HG02798 (cell line): ENCODE results near the gene ASPDH.
"Not testable (repeated sequence)": the region's sequence is repeated elsewhere in the genome, so short reads cannot be mapped to it uniquely, and the experiment has no call there.

Source experiments
- ATAC-seq: cut with Tn5 transposase; IDR thresholded peaks from one replicate; pipeline ENCODE4 v1.9.1; 2021; ENCODE audit warnings: mild to moderate bottlenecking; ENCODE audit not compliant: unreplicated experiment, poor library complexity

The ASPDH gene

DNA sequence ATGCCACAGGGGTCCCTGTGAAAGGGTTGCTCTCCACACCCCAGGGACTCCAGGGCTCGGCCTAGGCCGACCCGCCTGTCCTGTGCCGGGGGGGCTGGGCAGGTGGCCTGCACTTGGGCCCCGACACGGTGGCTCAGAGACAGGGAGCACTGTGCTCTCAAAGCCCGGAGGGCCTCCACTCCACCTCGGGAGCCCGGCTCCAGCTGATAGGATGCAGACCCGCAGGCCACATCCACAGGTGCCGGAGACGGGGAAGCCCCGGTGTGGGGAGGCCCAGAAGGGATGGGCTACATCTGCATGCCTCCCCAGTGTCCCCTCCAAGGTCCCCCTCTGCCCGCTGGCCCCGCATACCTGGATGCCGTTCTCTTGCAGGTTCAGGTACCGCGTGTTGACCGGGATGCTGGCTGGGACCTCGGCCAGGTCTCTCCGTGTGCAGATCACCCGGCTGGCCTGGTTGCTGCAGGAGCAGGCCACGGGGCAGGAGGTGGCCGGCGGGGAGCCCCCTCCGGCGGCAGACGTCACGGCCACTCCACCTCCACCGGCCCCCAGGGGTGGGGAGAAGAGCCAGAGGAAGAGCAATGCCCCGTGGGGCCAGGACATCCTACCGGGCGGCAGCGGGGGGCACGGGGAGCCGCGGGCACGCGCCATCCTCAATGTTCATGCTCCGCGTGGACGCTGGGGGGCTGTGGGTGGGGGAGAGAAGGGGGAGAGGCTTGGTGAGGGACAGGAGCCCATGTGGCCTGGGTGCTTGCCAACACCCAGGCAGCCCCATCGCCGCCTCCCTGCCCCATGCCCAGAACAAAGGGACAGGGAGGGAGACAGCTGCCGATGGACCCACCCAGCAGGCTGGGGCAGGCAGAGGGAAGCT is 34.7 kb upstream of the ASPDH start:
- no peak for ATAC-seq

DNA sequence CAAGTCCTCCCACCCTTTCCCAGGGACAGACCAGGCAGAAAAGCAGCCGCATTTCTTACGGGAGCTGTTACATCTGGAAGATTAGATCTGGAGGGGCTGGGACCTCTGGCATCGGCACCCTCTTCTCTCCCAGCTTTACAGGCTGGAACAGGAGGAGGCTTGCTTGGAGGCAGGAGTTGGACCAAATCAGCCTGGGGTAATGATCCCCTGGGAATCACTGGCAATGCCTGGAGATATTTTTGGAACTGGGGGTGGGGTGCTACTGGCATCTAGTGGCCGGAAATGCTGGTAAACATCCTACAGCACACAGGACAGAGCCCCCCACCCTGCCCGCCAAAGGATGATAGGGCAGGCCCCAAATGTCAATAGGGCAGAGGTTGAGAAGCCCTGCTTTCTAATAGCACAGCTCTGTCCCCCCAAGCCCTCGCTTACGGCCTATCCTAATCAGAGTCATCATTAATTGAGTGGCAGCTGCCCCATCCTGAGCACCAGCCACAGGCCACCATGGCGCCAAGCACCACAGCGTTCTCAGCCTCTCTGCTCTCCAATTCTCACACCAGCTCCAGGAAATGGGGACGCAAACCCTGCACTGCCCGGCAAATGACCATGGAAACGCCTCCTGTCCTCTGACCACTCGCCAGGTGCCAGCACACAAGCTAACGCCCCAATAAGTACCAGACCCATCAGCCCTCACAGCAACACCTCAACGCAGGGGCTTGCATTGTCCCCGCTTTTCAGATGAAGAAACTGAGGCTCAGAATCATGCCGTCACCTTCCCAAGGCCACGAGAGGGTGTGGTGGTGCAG is 33.9 kb upstream of the ASPDH start:
- no peak for ATAC-seq

DNA sequence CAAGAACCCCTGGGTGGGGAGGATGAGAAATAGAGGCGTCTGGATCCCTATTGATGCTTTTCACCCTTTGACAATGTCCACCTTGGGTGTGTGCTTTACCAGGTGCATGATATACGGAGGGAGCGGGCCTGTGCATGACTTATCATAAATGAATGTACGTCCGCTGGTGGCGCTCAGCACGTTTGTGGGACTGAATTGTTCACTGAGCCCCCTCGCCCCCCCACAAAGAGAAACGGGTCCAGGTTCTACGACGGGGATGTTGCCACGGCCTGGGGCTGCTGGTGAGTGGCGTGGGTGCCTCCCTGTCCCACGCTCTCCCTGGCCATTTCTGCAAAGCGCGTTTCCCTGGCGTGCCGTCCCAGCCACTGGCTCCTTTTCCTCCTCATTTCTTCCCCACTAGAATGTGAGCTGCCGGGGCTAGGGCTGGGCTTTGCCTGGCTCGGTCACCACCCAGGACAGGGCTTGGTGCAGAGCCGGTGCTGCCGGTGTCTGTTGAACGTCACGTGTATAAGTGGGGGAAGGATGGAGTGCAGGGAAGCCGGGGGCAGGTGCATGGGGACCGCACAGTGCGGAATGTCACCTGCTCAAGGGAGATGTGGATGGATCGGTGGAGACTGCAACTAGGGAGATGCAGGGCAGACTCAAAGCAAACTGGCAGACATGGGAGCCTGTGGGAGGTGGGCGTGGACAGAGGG is 33.0 kb upstream of the ASPDH start:
- ATAC-seq: no peak

DNA sequence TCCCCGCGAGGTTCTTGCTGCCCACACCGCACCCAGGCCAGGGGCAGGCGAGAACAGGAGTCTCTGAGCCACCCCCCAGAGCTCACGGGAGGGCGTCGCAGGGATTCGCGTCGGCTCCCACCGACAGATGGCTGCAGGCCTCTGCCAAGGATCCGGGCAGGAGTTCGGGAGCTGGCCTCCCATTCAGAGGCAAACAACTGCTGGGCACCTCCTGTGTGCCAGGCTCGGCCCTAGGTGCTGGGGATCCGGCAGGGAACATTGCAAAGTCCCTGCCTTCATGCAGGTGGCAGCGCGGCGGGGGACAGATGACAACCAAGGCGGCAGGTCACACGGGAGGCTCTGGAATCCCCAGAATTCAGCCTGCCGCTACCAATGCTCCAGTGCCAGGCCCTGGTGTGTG is 29.2 kb upstream of the ASPDH start:
- ATAC-seq: no peak

DNA sequence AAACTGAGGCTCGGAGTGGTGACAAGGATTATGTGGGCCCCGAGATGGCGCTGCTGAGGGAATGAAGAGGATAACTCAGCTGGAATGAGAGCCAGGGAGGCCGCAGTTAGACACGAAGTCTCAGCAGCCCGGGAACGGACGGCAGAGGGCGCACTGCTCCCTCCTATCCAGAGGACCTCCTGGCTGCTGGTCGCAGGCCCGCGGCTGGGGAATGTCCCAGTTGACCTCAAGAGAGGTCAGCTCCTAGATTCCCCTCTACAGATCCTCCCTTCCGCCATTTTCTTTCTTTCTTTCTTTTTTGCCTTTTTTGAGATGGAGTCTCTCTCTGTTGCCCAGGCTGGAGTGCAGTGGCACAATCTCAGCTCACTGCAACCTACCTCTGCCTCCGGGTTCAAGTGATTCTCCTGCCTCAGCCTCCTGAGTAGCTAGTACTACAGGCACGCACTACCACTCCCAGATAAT is 24.1 kb upstream of the ASPDH start:
- ATAC-seq: no peak

DNA sequence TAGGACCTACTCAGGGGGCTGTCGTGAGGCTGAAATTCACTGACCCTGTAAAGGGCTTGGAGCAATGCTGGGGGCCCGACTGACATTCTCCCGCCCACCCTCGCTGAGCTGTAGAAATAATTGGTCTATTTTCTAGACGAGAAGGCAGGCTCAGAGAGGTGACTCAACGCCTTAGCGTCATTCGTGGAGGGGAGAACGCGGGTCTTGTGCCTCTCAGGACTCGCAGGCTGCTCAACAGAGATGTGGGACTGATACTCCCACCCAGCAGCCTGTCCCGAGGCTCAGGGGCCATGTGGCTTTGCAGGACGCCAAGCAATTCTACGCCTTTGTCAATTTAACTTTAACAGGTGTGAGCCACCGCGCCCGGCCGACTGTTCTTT is 23.6 kb upstream of the ASPDH start:
- ATAC-seq: no peak

DNA sequence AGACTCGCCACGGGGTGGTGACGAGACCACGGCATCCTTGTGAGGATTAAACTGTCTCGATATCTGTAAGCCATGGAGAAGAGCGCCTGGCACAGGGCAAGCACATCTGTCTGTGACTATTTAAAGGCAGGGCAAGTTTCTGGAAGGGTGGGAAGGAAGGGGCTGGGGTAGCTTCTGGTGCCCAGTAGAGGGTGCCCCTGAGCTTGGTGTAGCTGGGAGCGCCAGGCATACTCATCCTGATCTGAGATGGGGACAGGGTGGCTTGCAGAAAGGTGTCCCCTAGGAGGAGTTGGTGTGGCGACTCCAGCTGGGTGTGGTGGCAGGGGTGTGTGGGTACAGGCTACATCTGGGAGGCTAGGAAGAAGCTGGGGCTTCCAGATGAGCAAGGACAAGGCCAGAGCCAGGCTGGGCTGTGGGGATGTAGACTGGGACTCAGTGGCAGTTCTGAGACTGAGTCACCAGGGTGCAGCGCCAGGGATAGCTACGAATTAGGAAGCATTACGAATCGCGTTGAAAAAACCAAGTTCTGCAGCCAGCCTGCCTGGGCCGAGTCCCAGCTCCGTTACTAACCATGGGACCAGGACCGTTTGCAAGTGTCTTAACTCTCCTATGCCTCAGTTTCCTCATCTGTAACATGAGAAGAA is 23.1 kb upstream of the ASPDH start:
- ATAC-seq: no peak

DNA sequence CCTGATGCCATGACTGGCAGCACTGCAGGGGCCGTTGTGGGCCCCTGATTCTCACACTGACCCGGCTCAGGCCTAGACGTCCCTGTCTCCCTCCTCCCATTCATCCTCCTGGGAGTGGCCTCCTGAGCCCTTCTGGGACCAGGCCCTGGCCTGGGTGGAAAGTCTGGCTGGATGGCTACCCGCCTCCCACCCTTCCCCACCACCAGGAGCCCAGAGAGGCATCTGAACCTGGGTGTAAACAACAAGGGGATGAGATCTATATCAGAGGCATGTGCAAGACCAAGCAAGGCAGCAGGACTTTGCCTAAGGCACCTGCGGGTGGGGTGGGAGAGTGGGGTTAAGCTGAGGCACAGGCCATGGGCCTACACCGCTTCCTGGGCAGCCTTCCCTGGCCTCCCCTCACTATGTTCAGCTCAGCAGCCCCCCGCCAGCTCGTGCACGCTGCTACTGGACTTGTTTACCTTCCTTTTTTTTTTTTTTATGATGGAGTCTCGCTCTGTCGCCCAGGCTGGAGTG is 22.0 kb upstream of the ASPDH start:
- no peak for ATAC-seq

DNA sequence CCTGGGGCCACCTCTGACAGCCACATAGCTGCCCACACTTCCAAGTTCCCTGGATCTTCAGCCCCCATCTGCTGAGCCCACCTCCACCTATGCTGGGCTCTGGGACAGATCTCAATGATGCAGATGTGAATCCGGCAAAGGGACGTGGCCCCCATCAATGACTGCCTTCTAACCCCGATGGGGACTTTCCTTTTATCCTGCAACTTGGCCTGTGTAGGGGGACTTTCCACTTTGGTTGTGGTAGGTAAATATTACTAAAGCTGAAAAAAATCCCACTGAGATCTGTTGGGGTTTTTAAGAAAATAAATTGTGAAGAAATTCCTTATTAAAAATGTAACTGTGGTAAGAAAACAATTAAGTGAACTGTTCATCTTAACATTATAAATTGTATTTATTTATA is 20.8 kb upstream of the ASPDH start:
- no peak for ATAC-seq

DNA sequence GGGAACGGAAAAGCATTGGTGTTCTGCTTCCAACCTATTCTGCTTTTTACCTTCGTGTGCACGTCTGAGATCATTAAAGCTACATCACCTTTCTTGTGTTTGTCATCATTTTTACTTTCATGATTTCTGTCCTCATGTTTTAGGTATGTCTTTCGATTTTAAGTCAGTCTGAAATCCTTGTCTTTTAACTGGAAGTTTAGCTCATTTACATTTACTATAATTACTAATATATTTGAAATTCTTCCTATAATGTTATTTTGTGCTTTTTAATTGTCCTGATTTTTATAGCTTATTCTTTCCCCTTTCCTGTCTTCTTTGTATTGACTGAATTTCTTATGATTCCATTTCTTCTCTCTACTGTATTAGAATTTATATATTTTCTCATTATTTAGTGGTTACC is 19.2 kb upstream of the ASPDH start:
- ATAC-seq: no peak

DNA sequence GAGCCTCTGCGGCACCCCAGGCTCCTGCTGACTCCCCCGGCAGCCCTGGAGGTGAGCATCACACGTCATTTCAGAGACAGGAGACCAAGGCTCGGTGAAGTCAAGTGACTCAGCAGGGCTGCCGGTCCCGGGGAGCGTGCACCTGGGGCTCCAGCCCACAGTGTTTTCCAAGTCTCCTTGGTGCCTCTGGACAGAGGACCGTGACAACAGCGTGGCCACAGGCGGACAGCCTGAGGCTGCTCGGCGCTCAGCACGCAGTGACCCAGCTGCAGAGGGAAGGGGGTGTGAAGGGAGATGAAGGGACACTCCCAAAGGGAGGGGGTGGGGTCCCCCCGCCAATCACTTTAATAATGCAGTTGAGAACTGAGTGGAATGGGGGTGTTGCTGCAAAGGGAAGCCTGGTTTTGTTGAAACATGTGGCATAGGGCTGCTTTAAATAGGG is 17.5 kb upstream of the ASPDH start:
- no peak for ATAC-seq

DNA sequence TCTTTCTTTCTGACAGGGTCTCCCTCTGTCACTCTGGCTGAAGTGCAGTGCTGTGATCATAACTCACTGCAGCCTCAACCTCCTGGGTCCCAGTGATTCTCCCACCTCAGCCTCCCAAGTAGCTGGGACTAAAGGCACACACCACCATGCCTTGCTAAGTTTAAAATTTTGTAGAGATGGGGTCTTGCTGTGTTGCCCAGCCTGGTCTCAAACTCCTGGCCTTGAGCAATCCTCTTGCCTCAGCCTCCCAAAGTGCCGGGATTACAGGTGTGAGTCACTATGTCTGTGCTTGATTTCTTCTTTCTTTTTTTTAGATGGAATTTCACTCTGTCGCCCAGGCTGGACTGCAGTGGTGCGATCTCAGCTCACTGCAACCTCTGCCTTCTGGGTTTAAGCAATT is 14.3 kb upstream of the ASPDH start:
- not testable (repeated sequence) for ATAC-seq

DNA sequence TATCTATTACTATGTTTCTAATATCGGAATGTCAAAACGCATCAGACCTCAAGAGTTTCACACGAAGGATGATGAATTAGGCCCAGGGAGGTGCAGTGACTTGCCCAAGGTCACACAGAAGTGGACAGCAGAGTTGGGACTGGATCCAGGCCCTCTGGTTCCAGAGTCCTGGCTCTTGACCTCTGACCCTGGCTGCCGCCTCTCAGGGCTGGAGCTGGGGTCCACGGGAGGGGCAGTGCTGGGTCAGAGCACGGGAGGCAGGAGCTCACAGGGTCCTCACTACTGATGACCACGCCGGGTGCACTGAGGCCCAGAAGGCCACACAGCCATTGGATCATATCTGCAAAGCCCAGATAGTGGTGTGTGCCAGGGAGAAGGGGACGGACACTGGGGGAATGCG is 9.2 kb upstream of the ASPDH start:
- no peak for ATAC-seq

DNA sequence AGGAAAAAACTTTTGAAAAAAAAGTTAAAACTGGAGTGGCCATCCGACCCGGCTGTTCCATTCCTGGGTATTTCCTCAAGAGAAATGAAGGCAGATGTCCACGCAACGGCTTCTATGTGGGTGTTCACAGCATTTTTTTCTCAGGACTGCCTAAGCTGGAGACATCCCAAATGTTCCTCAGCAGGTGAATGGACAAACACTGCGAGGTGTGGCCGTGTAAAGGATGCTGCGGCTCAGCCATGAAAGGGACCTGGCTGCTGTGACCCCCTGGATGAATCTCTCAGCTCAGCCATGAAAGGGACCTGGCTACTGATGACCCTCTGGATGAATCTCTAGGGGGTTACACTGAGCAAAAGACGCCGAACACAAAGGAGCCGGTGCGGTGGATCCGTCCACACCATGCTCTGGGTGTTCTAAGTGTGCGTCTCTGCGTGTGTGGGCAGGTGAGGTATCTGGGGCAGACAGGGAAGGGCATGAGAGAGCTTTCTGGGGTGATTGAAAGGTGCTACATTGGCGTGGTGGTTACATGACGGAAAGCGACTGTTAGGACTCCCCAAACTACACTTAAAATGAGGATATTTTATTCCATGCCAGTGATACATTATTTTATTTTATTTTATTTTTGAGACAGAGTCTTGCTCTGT is 7.2 kb upstream of the ASPDH start:
- ATAC-seq: no peak

DNA sequence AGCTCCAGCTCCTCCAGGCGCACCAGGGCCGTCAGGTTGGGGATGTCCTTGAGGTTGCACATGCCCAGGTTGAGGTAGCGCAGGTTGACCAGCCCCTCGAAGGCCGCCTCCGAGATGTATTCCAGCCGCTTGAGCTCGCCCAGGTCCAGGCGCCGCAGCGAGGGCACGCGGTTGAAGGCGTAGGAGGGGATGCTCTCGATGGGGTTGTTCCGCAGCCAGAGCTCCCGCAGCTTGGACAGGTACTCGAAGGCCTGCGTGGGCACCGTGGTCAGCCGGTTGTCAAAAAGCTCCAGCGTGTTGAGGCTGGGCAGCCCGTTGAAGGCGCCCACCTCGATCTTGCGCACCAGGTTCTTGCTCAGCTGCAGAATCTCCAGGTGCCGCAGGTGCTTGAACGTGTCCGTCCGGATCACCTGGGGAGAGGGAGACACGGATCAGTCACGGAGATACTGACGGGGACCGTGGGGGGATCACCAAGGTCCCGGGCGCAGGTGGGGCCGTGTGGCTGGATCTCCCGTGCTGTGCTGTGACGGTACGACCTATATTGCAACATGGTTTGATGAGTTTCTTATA is 5.4 kb upstream of the ASPDH start:
- no peak for ATAC-seq

DNA sequence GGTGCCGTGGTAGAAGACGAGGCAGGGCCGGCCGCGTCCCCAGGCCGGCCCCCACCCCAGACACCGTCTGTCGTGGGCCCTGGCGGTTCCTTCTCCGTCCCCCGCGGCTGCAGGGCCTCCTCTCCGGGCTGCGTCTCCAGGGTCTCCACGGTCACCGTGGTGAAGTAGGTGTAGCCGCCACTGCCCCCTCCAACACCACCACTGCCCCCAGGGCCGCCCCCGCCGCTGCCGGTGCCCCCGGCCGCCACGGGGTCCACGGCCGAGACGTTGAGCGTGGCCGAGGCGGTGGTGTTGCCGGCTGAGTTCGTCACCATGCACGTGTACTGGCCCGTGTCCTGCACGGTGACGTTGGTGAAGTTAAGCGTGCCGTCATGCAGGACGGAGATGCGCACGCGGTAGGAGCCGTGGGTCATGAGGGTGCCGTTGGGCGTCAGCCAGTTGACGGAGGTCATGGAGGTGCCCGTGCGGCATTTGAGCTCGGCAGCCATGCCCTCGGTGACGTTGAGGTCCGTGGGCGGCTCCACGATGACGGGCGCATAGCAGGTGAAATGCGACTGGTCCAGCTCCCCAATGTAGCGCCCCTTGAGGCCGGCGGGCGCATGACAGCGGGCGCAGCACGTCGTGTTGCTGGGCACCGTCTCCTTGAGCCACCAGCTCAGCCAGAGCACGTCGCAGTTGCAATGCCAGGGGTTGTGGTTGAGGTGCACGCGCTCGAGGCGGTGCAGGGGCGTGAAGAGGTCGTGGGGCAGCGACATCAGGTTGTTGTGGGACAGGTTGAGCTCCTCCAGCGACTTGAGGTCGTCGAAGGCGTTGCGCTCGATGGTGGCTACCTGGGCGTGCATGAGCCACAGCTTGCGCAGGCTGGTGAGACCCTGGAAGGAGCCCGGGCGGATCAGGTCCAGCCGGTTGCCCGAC is 4.6 kb upstream of the ASPDH start:
- no peak for ATAC-seq

DNA sequence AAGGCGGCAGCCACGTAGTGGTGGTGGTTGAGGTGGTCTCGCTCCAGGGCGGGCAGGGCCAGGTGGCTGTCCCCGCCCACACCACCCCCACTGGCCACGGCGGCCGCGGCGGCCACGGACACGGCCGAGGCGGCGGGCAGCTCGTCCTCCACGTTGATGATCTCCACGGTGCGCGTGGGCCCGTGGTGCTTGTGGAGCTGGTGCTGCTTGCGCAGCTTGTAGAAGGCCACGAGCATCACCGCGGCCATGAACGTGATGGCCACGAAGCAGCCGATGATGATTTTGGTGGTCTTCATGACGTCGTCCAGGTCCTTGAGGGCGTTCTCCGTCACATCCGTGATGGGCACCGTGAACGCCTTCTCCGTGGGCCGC is 4.0 kb upstream of the ASPDH start:
- no peak for ATAC-seq

DNA sequence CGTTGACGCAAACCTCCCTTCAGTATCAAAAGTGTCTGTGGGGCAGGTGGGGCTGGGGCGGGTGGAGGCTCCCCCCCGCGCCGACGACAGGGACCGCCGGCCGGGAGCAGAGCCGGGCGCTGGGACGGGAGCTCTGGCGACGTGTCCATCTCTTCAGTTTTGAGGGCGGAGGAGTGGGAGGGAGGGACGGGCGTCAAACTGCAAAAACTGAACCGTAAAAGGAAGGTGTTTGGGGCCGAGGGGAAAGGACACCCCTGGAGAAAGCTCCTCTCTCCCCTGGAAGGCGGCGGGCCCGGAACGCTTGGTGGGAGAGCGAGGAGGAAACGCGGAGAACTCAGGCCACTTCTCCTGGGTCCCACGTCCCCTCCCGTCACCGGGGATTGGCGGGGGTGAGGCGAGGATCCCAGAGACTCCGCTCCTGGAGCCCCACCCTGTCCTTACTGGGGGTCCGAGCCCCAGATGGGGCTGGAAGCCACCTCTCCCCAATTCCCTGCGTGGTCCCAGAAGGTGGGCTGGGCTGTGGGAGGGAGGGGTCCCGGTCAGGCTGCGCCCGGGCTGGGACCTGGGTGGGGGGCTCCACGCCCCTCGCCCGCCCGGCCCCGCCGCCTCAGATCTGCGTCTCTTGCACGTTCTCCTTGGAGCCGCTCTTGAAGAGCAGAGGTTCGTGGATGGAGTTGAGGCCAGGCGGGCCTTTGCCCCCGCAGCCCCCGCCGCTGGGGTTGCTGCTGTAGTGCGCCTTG is 3.4 kb upstream of the ASPDH start:
- ATAC-seq: no peak
